ENCODE data around the gene SMAD2.

DNA sequence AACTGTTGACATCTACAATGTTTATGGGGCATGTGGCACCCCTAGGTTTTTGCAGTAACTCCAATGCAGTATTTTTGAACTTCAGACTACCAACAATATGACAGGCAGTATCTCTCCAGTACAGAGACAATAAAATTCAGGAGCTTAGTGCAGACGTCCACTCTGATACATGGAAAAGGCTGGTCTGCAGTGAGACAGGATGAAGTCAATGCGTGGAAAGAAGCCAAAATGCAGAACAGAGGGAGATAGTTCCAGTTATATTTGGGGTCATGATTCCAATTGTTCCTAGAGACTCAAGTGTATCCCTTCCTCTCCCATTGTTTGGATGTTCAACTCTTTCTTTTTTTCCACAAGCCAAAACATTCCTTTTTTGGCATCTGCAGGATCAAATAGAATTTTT is 18.7 kb upstream of the SMAD2 start:
- no peak for TF ChIP-seq EZH2 (IDR thresholded peaks at IDR 0.05; ENCODE audit: insufficient read depth, poor library complexity, severe bottlenecking)
- TF ChIP-seq EZH2phosphoT487 (IDR thresholded peaks at IDR 0.05; ENCODE audit: insufficient read depth, low read depth) = no peak

Measured in GM23248 (cell line).